Spleen (tissue), 7 donors: ENCODE data around the gene ZNF385D.

Experiments used
- CTCF ChIP-seq, 11 experiments: fragments of 200-600 bp in 7 of 11; fragments of 450-650 bp in 4 of 11; sonication (generic) in 4 of 11; IDR thresholded peaks in 8 of 11; conservative IDR thresholded peaks in 3 of 11; 1 replicate in 7 of 11; 2 replicates in 4 of 11; pipeline versions ENCODE4 v1.4.0 to v1.8.0; 2016 to 2021; ENCODE audit warnings: antibody characterized with exemption in 11 of 11, inconsistent platforms in 4 of 11, mild to moderate bottlenecking in 1 of 11
- POLR2A ChIP-seq, 3 donors: fragments of 450-650 bp; IDR thresholded peaks; one replicate each; pipeline ENCODE4 v1.5.1; 2017; ENCODE audit warnings: antibody characterized with exemption in 3 of 3, mild to moderate bottlenecking in 1 of 3
- POLR2AphosphoS5 ChIP-seq, 3 donors: sonication (generic); formaldehyde crosslinking; IDR thresholded peaks; one replicate each; pipeline ENCODE4 v1.5.1; 2017; ENCODE audit warnings: antibody characterized with exemption in 3 of 3
- donor health status: DM: no; HTN: no; CAD: no; lungs with moderate emphysema.
- donor health status: DM: no; HTN: no; CAD: no.
- donor health status: DM: no; HTN: no; CAD: no.

GRCh38 chr3:21463319-21463718 lies 287.7 kb downstream of the ZNF385D start:
- TF ChIP-seq POLR2AphosphoS5 (IDR thresholded peaks at IDR 0.05) = no peak
- TF ChIP-seq CTCF (IDR thresholded peaks at IDR 0.05 in 8 of 11, conservative IDR thresholded peaks at IDR 0.05 in 3 of 11) = no peak
- TF ChIP-seq POLR2A (IDR thresholded peaks at IDR 0.05) = no peak
